Esophagus muscularis mucosa (tissue), 4 donors: ENCODE data around the gene RAF1.

Source experiments
- EP300 ChIP-seq: sonication (generic); formaldehyde crosslinking; IDR thresholded peaks from one replicate; pipeline ENCODE4 v1.6.1; 2017; ENCODE audit warnings: antibody characterized with exemption
- POLR2A ChIP-seq: fragments of 450-650 bp; IDR thresholded peaks from one replicate; pipeline ENCODE4 v1.6.1; 2017; ENCODE audit warnings: antibody characterized with exemption, moderate library complexity, mild to moderate bottlenecking, low read depth
- POLR2AphosphoS5 ChIP-seq, 2 donors: sonication (generic); formaldehyde crosslinking; IDR thresholded peaks; one replicate each; pipeline ENCODE4 v1.6.1; 2017; ENCODE audit warnings: antibody characterized with exemption in 2 of 2
- TF ChIP-seq, protein P1 (sequence below), 3 experiments: fragments of 200-600 bp in 2 of 3; fragments of 450-650 bp in 1 of 3; sonication (generic) in 2 of 3; IDR thresholded peaks; one replicate each; pipeline ENCODE4 v1.5.1; 2017 to 2019; ENCODE audit warnings: antibody characterized with exemption in 3 of 3, mild to moderate bottlenecking in 2 of 3, moderate library complexity in 1 of 3

DNA sequence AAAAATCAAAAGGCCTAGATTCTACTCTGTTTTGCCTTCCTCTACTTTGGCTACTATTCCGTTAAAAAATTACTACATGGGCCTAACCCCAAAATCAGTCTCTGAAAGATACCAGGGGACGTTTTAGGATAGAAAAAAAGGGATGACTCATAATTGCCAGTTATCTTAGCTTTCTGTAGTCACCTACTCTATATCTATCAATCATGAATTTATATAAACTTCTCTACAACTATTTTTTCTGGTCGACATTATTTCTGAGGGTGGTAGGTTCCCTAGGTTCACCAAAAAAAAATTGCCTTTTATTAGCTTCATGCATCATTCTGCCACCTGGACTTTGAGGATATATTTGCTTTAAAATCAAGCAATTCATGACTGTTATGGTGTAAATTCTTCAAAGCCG, 36.5 kb downstream of the RAF1 start:
- TF ChIP-seq, protein P1, sequence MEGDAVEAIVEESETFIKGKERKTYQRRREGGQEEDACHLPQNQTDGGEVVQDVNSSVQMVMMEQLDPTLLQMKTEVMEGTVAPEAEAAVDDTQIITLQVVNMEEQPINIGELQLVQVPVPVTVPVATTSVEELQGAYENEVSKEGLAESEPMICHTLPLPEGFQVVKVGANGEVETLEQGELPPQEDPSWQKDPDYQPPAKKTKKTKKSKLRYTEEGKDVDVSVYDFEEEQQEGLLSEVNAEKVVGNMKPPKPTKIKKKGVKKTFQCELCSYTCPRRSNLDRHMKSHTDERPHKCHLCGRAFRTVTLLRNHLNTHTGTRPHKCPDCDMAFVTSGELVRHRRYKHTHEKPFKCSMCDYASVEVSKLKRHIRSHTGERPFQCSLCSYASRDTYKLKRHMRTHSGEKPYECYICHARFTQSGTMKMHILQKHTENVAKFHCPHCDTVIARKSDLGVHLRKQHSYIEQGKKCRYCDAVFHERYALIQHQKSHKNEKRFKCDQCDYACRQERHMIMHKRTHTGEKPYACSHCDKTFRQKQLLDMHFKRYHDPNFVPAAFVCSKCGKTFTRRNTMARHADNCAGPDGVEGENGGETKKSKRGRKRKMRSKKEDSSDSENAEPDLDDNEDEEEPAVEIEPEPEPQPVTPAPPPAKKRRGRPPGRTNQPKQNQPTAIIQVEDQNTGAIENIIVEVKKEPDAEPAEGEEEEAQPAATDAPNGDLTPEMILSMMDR (IDR thresholded peaks at IDR 0.05), result no peak
- TF ChIP-seq EP300 (no peak), POLR2AphosphoS5 (IDR thresholded peaks at IDR 0.05) (no peak), POLR2A (no peak)
